Left forelimb (tissue), 1 donor: ENCODE data around the gene ROM1.
"Not testable (repeated sequence)": the region's sequence is repeated elsewhere in the genome, so short reads cannot be mapped to it uniquely, and the experiment has no call there.

Experiments used
- DNase-seq: peaks from one replicate; pipeline ENCODE4 v3.0.0-alpha.2; 2018; ENCODE audit warnings: low spot score

The ROM1 gene

DNA sequence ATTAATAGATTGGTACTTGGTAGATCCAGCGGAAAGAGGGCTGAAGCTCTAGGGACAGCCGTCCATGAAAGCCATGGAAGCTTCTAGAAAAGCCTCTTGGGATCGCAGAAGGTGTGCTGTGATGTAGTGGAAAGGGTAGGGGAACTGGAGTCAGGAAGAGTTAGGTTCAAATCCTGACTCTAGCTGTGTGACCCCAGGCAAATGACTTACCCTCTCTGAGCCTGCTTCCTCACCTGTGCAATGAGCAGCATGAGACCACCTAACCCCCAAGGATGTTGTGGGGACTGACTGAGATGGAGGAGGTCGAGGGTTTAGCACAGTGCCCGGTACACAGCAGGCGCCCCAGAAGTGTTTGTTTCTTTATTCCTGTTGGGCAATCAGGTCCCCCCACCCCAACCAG is 2.7 kb upstream of the ROM1 start:
- no peak for DNase-seq

DNA sequence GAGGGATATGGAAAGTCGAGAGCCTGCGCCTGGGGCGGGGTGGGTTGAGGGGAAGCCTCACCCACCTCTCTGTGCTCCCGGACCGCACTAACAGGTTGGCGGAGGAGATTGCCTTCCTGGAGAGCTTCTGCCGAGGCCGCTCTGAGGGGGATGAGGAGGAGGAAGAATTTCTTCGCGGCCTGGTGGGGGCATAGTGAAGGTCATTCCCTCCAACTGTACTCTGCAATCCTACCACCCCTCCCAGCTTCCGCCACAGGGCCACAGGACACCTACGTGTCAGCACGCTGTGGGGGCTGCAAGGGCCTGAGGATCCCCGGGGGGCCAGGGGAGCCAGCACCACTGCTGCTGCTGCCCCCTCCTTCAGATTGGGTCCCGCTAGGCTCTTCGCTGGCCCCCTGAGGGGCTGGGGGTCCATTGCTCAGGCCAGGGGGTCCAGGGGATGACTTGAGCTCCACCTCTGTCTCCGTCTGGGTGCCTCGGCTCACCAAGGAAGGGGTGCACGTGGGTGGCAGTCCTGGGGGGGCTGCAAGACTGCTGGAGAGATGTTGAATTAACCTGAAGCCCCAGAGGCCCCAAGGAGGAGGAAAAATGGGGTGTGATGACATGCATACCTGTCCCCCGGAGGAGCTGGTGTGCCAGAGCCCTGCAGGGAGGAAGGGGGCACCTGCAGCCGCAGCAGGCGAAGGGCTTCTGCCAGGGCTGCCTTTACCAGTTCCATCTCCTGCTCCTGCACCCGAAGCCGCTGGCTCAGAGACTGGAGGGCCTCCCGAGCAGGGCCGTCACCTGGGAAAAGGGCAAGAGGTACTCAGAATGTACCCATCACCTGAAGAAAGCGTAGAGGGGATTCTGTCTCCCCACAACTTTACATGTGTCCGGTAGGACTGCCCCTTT is 2.0 kb upstream of the ROM1 start:
- DNase-seq: no peak

DNA sequence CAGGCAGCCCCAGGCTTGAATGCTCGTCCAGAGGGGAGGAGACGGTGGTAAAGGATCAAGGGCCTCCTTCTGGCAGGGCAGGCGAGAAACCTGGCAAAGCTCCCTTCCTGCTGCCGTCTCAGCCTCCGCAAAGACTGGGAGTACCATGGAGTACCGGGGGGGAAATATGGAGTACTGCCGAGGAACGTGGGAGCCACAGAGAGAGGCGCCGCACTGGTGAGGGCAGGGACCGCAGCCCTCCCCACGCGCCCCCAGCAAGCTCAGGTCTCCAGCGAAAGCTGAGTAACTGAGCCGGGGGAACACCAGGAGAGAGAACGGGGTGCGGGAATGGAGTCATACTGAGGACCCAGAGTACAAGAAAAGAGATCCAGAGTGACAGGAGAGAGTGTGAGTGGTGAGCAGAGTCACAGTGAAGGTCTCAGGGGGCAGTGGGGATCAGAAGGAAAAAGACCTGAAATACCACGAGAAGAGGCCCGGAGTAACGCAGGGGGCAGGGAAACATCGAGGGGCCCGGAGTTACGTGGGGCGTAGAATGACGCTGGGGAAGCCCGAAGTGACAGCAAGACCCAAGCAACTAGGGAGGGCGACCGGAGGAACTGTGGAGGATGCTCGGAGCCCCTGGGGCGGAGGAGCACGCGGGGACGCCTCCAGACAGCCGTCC is 1.2 kb upstream of the ROM1 start:
- peak; percentile 79 for DNase-seq

DNA sequence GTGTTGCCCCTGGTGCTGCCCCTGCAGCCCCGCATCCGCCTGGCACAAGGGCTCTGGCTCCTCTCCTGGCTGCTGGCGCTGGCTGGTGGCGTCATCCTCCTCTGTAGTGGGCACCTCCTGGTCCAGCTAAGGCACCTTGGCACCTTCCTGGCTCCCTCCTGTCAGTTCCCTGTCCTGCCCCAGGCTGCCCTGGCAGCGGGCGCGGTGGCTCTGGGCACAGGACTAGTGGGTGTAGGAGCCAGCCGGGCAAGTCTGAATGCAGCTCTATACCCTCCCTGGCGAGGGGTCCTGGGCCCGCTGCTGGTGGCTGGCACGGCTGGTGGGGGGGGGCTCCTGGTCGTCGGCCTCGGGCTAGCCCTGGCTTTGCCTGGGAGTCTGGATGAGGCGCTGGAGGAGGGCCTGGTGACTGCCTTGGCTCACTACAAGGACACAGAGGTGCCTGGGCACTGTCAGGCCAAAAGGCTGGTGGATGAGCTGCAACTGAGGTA is 278 bp downstream of the ROM1 start:
- no peak for DNase-seq

DNA sequence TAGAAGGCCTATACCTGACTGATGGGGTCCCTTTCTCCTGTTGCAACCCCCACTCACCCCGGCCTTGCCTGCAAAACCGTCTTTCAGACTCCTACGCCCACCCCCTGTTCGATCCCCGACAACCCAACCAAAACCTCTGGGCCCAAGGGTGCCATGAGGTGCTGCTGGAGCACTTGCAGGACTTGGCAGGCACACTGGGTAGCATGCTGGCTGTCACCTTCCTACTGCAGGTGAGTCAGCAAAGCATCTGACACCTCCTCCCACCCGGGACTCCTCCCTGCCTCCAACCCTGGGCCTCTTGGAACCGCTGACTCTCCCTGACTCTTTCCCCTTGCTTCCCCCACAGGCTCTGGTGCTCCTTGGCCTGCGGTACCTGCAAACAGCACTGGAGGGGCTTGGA is 1.2 kb downstream of the ROM1 start:
- DNase-seq: no peak

DNA sequence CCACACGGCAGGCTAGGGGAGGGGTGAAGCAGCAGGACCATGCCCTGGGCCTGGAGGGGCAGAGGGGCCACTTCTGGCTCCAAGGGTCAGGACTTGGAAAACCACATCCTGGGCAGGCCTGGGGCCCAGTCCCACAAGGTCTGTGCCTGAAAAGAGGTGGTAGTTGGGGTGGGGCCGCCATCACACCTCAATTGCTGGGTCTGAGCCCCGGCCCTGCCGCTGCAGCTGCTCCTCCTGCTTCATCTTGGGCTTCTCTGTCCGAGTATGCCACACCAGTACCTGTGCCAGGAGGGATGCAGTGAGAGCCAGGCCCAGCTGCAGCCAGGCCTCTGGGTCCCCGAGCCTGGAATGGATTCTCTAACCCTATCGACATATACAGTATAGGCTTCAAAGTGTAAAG is 2.5 kb downstream of the ROM1 start:
- no peak for DNase-seq

DNA sequence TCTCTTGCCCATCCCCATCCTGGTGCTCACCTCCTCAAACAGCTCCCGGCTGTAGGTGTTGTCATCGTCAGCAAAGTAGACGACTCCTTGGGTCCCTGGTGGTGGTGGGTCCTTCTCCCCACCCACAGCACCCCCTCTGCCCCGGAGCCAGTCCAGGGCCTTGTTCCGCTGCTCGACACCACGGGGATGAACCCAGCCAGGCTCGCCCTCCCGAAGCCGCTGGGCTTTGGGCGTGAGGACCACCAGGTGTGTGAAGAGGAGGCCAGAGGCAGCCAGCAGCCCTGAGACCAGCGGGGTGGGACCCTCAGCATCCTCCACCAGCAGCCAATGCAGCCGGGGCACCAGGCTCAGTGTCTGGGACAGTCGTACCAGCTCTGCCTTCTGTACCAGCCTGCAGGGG is 3.9 kb downstream of the ROM1 start:
- DNase-seq: not testable (repeated sequence)

DNA sequence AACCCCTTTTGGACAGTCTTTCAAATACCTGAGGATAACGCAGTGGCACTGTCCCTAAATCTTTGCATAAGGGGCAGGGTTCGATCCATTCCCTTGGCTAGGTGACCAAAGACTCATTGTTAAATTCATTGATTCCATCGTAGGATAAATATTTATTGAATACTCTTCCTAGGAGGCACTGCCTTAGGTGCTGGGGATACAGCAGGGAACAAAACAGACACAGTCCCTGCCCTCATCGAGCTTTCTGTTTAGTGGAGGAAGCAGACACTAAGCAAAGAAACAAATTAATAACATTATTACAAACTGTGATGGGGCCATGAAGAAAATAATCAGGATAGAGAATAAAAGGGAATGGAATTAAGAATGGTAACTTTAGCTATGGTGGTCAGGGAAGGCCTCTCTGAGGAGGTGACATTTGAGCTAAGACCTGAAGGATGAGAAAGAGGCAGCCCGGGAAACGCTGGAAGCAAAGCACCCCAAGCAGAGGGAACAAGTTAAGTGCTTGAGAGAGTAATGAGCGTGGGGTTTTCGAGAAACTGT is 8.0 kb downstream of the ROM1 start:
- DNase-seq: no peak

DNA sequence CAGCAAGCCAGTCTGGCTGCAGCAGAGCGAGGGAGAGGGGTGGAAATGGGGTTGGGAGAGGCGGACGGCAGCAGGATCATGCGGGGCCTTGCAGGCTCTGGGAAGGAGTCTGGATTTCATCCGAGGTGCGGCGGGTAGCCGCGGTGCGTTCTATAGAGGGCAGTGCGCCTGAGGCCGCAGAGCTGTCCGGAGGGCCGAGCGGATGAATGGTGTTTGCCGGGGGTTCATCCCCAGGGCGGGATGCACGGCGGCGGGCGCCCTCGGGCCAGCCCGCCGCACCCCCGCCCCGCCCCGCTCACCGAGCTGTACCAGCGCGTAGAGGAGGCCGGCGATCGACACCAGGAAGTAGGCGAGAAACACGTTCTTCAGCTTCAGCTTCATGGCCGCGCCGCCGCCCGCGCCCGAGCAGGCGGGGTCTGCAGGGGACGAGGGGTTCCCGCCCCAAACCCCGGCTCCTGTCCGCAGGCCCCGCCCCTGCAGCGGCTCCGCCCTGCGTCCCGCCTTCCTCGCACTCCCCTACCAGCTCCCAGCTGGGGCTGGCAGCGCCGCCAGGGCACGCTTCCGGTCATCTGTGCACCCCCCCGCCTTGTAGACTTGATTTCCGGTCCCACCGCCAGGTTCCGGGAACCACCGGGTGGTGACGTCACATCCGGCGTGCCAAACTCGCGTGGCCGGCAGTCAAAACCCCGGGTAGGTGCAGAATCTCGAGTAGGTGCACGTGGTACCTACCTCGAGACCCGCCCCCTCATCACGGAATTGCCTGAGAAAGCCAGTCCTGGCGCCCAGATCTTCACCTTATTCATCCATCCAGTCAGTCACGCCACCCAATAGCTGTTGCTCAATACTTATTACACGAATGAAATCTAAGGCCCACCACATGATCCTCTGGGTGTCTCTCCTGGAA is 8.8 kb downstream of the ROM1 start, which contains the start of gene B3GAT3:
B3GAT3 (minus strand) TSS at position 420 of the 904 bp plus-strand sequence; CDS start at position 381, 39 bp downstream.
- peak; percentile 98 for DNase-seq

DNA sequence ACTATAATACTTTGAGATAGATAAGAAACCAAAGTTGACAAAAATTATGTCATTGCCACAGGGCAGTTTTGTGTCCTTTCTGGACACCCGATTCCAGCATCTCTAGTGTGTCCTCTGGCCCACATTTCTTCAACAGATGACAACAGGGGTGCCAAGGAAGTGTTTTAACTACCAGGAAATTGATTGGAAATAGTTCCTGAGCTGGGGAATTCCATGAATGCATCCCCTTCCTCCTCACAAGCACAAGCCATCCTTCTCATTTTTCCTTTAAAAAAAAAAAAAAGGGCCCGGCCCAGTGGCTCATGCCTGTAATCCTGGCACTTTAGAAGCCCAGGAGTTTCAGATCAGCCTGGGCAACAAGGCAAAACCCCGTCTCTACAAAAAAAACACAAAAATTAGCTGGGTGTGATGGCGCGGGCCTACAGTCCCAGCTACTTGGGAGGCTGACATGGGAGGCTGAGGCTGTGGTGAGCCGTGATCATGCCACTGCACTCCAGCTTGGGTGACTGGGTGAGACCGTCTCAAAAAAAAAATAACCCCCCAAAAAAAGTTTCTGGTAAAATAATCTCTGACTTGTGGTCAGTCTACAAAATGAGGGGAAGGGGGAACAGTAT is 9.5 kb downstream of the ROM1 start:
- no peak for DNase-seq

DNA sequence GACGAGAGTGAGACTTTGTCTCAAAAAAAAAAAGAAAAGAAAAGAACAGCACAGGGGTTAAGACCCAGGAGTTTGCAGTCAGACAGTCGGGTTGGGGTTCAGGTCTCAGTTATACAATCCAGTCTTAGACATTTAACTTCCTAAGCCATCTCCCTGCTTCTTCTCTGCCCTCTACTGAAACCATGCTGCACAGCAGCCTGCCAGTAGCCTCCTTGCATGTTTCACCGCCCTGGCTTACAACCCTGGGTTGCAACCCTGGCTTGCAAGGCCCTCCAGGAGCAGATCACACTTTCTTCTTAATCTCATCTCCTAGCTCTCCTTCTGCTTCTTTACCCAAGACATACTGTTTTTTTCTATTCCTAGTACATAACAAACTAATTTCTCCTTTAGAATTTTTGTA is 14.7 kb downstream of the ROM1 start:
- no peak for DNase-seq

DNA sequence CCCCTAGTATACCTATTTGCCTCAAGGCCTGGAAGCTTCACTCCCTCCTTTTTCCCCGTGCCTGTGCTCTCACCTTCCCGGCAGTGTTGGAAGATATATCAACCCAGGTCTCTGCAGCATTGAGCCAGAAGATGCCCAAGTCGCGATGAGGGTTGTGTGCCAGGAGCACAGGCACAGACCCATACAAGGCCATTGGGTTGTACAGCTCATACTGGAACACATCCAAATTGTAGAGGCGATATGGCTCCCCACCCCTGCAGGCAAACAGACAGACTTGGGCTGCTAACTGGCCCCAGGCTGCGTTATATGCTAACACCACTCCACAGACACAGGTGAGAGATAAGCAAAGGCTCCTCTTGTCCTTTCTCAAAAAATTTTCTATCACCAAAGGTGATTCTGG is 19.4 kb downstream of the ROM1 start:
- no peak for DNase-seq

DNA sequence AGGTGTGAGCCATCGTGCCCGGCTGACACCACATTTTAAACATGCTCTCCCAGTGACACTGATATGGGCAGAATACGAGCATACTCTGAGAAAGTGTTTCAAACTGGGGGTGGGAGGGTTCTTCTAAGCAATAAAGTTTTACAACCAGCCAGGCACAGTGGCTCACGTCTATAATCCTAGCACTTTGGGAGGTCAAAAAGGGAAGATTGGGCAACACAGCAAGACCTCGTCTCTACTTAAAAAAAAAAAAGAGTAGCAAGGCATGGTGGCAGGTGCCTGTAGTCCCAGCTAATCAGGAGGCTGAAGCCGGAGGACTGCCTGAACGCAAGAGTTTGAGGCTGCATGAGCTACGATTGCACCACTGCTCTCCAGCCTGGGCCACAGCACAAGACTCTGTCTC is 31.2 kb downstream of the ROM1 start:
- DNase-seq: no peak

DNA sequence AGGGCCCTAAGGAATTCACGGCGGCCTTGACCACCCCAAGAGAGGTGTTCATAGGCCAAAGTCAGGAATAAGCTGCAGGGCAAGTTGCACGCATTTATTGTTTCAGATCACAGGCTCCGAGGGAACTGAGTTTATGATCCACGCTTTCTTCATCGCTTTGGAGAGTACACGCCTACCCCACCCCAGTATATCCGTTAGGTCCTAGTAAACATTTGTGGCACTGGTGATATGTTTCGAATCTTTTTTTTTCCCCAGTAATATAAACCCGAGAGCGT is 32.6 kb downstream of the ROM1 start:
- DNase-seq: no peak

DNA sequence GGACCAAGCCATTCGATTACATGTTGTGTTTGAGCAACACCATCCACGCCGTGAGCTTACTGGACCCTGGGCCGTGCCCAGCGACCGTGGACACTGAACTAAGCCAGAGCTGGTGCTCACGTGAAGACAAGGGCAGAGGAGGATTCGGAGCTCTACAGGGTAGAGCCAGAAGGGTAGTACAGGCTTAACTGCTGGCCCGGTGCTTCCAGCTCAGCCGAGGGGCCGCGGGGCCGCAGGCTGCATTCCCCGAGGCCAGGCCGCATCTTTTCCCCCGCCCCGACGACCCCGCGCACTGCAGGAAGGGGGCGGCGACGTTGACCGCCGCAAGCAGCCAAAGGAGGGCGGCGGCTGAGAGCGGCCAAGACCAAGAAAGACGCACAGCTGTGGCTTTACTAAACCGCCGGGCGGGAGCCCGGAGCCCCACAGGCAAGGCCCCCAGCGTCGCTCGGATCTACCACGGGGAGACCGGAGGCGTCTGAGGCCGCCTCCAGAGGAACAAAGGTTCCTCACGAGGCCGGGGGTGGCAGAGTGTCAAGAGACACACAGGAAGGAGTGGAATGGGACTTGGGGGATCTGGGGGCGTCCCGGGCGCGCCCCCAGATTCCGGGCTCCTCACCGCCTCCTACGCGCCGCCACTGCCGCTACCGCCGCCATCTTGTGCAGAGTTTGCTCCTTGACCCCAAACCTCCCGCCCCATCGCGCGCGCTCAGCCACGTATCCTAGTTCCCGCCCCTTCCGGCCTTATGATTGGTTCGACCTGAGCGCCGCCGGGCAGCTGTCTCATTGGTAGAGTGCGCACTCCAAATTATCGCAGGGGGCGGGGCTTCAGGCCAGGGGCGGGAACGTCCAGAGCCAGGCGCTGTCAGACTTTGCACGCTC is 33.1 kb downstream of the ROM1 start, which contains the start of gene GANAB:
GANAB (minus strand) TSS at position 668 of the 879 bp plus-strand sequence; CDS start at position 654, 14 bp downstream.
- DNase-seq: peak; percentile 99

DNA sequence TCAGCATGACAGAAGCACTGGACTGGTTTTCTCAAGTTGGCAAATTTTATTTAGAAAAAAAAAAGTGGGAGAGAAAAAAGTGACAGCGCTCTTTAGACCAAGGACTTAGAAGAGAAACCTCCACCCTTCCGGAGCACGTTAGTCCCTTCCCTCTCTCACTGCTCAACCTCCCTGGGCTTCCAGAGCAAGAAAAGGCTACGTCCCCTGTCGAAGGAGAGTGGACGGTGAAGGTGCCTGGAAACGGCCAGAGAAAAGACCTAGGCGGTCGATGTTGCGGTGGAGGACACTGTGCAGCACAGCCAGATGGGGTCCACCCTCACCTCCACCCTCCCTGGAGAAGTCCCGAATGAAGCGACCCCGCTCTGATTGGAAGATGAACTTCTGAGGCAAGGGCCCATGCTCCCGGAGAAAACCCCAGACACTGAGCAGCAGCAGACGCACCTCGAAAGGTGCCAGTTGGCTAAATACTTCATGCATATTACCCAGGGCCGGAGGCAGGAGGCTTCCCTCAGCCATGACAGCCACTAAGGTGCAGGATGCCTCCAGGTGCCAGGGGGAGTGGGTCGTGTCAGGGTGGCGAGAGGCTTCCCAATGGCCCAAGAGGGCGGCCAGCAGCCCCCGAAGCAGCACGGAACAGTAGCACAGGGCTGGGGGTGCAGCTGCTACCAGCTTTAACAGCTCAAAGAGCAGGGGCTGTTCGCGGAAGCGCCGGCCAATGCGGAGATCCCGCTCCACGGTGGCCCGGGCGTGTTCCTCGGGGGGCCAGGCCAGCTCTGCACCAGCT is 34.0 kb downstream of the ROM1 start:
- no peak for DNase-seq

DNA sequence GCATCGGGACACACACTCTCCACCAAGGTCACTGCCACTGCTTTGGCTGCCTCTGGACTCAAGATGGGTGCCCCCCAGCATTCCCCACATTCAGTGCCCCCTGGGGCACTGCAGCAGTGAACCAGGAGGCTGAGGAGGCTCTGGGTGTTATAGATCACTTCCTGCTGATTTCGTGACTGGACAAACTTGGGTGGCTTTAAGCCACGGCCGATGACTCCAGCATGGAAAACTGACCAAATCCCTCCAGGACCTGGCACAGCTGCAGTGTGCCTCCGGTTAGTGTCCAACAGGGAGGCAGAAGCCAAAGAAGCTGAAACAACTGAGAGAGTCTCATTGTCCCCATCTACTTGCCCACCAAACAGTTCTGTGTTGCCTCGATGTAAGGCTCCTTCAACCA is 34.5 kb downstream of the ROM1 start:
- no peak for DNase-seq

DNA sequence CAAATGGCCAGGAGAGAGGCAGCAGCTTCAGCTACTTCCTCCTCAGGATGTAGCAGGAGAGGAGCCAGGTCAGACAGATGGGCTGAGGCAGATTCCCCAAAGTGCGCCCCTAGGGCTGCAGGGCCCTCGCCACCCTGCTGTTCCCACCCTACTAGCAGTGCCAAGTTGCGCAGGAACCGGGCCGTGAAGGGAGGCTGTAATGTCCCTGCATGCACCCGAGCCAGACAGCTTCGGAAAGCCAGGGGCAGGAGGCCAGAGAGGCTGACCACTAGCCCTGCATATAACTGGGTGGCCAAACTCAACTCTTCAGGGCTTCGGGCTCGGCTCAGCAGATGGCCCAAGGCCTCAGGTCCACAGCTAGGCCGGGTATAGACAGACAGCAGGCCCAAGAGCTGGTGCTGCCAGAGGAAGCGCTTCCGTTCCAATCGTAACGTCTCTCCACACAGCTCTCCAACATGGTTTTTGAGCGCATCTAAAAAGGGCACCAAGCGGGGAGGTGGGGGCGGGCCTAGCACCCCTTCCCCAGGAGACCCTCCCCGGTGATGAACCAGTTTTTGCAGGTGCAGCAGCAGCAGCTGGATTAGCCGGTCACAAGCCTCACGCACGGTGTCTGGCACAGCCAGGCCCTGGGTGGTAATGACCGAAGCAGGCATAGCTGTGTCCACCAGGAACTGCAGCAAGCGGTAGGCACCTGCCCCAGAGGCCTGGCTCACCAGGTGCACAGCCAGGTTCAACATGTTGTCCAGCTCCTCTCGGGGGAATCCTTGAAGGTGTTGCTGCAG is 35.3 kb downstream of the ROM1 start:
- no peak for DNase-seq

DNA sequence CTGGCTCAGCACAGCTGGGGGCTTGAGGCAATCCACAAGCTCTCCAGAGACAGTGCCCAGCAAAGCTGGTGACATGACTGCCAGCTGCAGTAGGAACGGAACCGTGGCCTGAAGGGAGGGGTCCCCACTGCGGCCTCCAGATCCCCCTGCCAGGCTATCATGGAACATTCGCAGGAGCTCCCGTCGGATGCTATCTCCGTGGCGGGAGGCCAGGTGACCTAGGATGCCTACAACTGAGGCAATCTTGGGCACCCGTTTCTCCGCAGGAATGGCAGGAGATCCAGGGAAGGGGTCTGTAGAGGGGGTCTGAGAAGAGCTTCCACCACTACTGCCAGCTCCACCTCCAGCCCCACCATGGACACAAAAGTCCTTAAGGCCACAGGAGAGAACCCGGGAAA is 35.9 kb downstream of the ROM1 start:
- no peak for DNase-seq
